Mesendoderm (in vitro differentiated cells): ENCODE measurements around the gene PLA2G6.

ENCODE experiments used
- DNase-seq: peaks from one replicate; pipeline ENCODE4 v3.0.0; 2013
- H2AK5ac ChIP-seq: 2 replicates; pipeline ENCODE4 v1.6.1; 2013; ENCODE audit warnings: low read length, inconsistent platforms
- H2BK120ac ChIP-seq: 2 replicates; pipeline ENCODE4 v1.6.1; 2013; ENCODE audit warnings: low read depth, mild to moderate bottlenecking, low read length, moderate library complexity, mixed read lengths
- H2BK15ac ChIP-seq: replicated peaks from 2 replicates; pipeline ENCODE4 v1.6.1; 2013; ENCODE audit warnings: low read depth, mild to moderate bottlenecking, moderate library complexity
- H2BK5ac ChIP-seq: 2 replicates; pipeline ENCODE4 v1.6.1; 2013; ENCODE audit warnings: low read length, inconsistent platforms
- H3K18ac ChIP-seq: 2 replicates; pipeline ENCODE4 v1.6.1; 2013; ENCODE audit warnings: mild to moderate bottlenecking, low read length, mixed read lengths
- H3K23ac ChIP-seq: one replicate; pipeline ENCODE4 v1.6.1; 2013; ENCODE audit warnings: low read length
- H3K27ac ChIP-seq: 2 replicates; pipeline ENCODE4 v1.5.1; 2013; ENCODE audit warnings: low read depth, mild to moderate bottlenecking, inconsistent platforms, low read length, moderate library complexity
- H3K27me3 ChIP-seq: 2 replicates; pipeline ENCODE4 v1.6.1; 2013; ENCODE audit warnings: low read length, control low read depth, mild to moderate bottlenecking, inconsistent platforms; ENCODE audit not compliant: insufficient read depth, poor library complexity
- H3K36me3 ChIP-seq: 2 replicates; pipeline ENCODE4 v1.6.1; 2013; ENCODE audit warnings: low read length, inconsistent platforms; ENCODE audit not compliant: control insufficient read depth, insufficient read depth
- H3K4ac ChIP-seq: one replicate; pipeline ENCODE4 v1.6.1; 2013; ENCODE audit warnings: low read depth, mild to moderate bottlenecking, low read length, moderate library complexity
- H3K4me1 ChIP-seq: 2 replicates; pipeline ENCODE4 v1.6.1; 2013; ENCODE audit warnings: low read depth, low read length, inconsistent platforms; ENCODE audit not compliant: control insufficient read depth
- H3K4me2 ChIP-seq: 2 replicates; pipeline ENCODE4 v1.6.1; 2013; ENCODE audit warnings: low read length
- H3K4me3 ChIP-seq: 2 replicates; pipeline ENCODE4 v1.5.1; 2013; ENCODE audit warnings: mild to moderate bottlenecking, low read length
- H3K56ac ChIP-seq: one replicate; pipeline ENCODE4 v1.6.1; 2013; ENCODE audit warnings: low read length
- H3K79me1 ChIP-seq: 2 replicates; pipeline ENCODE4 v1.6.1; 2013; ENCODE audit warnings: low read length, inconsistent platforms
- H3K79me2 ChIP-seq: 2 replicates; pipeline ENCODE4 v1.6.1; 2013; ENCODE audit warnings: mild to moderate bottlenecking, low read length; ENCODE audit not compliant: control insufficient read depth, insufficient read depth
- H3K9ac ChIP-seq: 2 replicates; pipeline ENCODE4 v1.6.1; 2013; ENCODE audit warnings: low read length, inconsistent platforms
- H4K5ac ChIP-seq: one replicate; pipeline ENCODE4 v1.6.1; 2013; ENCODE audit warnings: low read length
- H4K8ac ChIP-seq: one replicate; pipeline ENCODE4 v1.6.1; 2013; ENCODE audit warnings: low read depth, mild to moderate bottlenecking, control low read depth, low read length, moderate library complexity
- WGBS: extraction: QIAGEN DNeasy Blood & Tissue Kit; methylation state at CpG from one replicate; pipeline ENCODE4 v1.1.7; 2013; ENCODE audit warnings: low lambda C conversion rate, missing lambda C conversion rate; ENCODE audit not compliant: insufficient coverage; ENCODE audit errors: extremely low coverage; 5-methylcytosine and 5-hydroxymethylcytosine counted together

The PLA2G6 gene

GRCh38 chr22:38196791-38197419 is 15.3 kb upstream of the PLA2G6 start:
- Histone ChIP-seq H3K23ac (no peak overlapping the region), H3K27me3 (no peaks in the 10 kb centered on the region), H3K56ac (no peak overlapping the region), H3K18ac (no peak overlapping the region), H3K79me1 (no peaks in the 10 kb centered on the region), H3K9ac (no peak overlapping the region), H2AK5ac (no peak overlapping the region), H3K79me2 (no peaks in the 10 kb centered on the region), H3K4me3 (no peak overlapping the region), H3K27ac (no peak overlapping the region), H3K4me1 (no peaks in the 10 kb centered on the region), H2BK120ac (no peak overlapping the region), H3K4me2 (no peak overlapping the region), H3K4ac (no peak overlapping the region), H3K36me3 (no peaks in the 10 kb centered on the region), H2BK15ac (no peak overlapping the region), H4K8ac (no peak overlapping the region), H2BK5ac (no peak overlapping the region), H4K5ac (no peak overlapping the region)
- no CpG with 5 or more reads among the region's 19 CpGs for WGBS
- DNase-seq: no peak

GRCh38 chr22:38193580-38193979 is 11.9 kb upstream of the PLA2G6 start:
- Histone ChIP-seq H4K8ac (no peak overlapping the region), H3K4ac (no peak overlapping the region), H3K79me2 (no peaks in the 10 kb centered on the region), H3K27ac (no peak overlapping the region), H2BK15ac (no peak overlapping the region), H3K79me1 (no peaks in the 10 kb centered on the region), H3K27me3 (no peaks in the 10 kb centered on the region), H3K56ac (no peak overlapping the region), H3K9ac (no peak overlapping the region), H2BK5ac (no peak overlapping the region), H2BK120ac (no peak overlapping the region), H3K4me3 (no peak overlapping the region), H2AK5ac (no peak overlapping the region), H3K4me2 (no peak overlapping the region), H3K36me3 (no peaks in the 10 kb centered on the region), H3K4me1 (no peaks in the 10 kb centered on the region), H3K23ac (no peak overlapping the region), H3K18ac (no peak overlapping the region), H4K5ac (no peak overlapping the region)
- DNase-seq: no peak
- no CpG with 5 or more reads among the region's 6 CpGs for WGBS

- Histone ChIP-seq H3K4ac (no peak overlapping the region), H3K4me3 (no peak overlapping the region), H3K18ac (no peak overlapping the region), H4K5ac (no peak overlapping the region), H3K79me1 (no peaks in the 10 kb centered on the region), H2AK5ac (no peak overlapping the region), H3K56ac (no peak overlapping the region), H3K27me3 (no peaks in the 10 kb centered on the region), H2BK15ac (no peak overlapping the region), H3K23ac (no peak overlapping the region), H2BK120ac (no peak overlapping the region), H2BK5ac (no peak overlapping the region), H3K4me2 (no peak overlapping the region), H3K27ac (no peak overlapping the region), H4K8ac (no peak overlapping the region), H3K9ac (no peak overlapping the region), H3K4me1 (no peaks in the 10 kb centered on the region), H3K79me2 (no peaks in the 10 kb centered on the region), H3K36me3 (no peaks in the 10 kb centered on the region)
- DNase-seq: no peak
- no CpG with 5 or more reads among the region's 3 CpGs for WGBS
Observed at GRCh38 chr22:38192475-38192863, 10.8 kb upstream of the PLA2G6 start.

- H3K79me1 ChIP-seq: no peaks in the 10 kb centered on the region
- no peaks in the 10 kb centered on the region for H3K79me2 ChIP-seq
- no peak overlapping the region for H3K18ac ChIP-seq
- H2BK15ac ChIP-seq: no peak overlapping the region
- no peak overlapping the region for H3K27ac ChIP-seq
- no peak overlapping the region for H4K8ac ChIP-seq
- DNase-seq: no peak
- H3K23ac ChIP-seq: no peak overlapping the region
- H3K56ac ChIP-seq: no peak overlapping the region
- no peak overlapping the region for H3K9ac ChIP-seq
- no peaks in the 10 kb centered on the region for H3K27me3 ChIP-seq
- WGBS: no CpG with 5 or more reads among the region's 10 CpGs
- H3K4me2 ChIP-seq: no peak overlapping the region
- no peak overlapping the region for H2BK120ac ChIP-seq
- H2BK5ac ChIP-seq: no peak overlapping the region
- H3K4ac ChIP-seq: no peak overlapping the region
- H3K4me1 ChIP-seq: no peaks in the 10 kb centered on the region
- H3K36me3 ChIP-seq: no peaks in the 10 kb centered on the region
- H4K5ac ChIP-seq: no peak overlapping the region
- no peak overlapping the region for H3K4me3 ChIP-seq
- H2AK5ac ChIP-seq: no peak overlapping the region
Observed at GRCh38 chr22:38191731-38192474, 10.3 kb upstream of the PLA2G6 start.

- H3K56ac ChIP-seq: peak overlapping the region; percentile 19
- H3K27ac ChIP-seq: no peak overlapping the region
- no peak overlapping the region for H3K4ac ChIP-seq
- H3K4me1 ChIP-seq: no peaks in the 10 kb centered on the region
- no CpG with 5 or more reads among the region's 14 CpGs for WGBS
- no peak overlapping the region for H2BK15ac ChIP-seq
- H3K79me2 ChIP-seq: no peaks in the 10 kb centered on the region
- no peaks in the 10 kb centered on the region for H3K36me3 ChIP-seq
- H3K27me3 ChIP-seq: no peaks in the 10 kb centered on the region
- H2BK120ac ChIP-seq: no peak overlapping the region
- H2BK5ac ChIP-seq: no peak overlapping the region
- H3K9ac ChIP-seq: no peak overlapping the region
- DNase-seq: no peak
- H2AK5ac ChIP-seq: no peak overlapping the region
- H3K79me1 ChIP-seq: no peaks in the 10 kb centered on the region
- no peak overlapping the region for H3K4me2 ChIP-seq
- no peak overlapping the region for H4K5ac ChIP-seq
- H3K18ac ChIP-seq: no peak overlapping the region
- H4K8ac ChIP-seq: no peak overlapping the region
- H3K23ac ChIP-seq: no peak overlapping the region
- no peak overlapping the region for H3K4me3 ChIP-seq
Observed at GRCh38 chr22:38191055-38191454, 9.4 kb upstream of the PLA2G6 start.
